Neural cell (in vitro differentiated cells): ENCODE results near the gene RHOH.

Experiments
- CTCF ChIP-seq: fragments of 450-650 bp; IDR thresholded peaks from 2 replicates; pipeline ENCODE4 v1.5.1; 2014; ENCODE audit warnings: antibody characterized with exemption, mild to moderate bottlenecking, moderate library complexity; ENCODE audit not compliant: poor library complexity, severe bottlenecking
- POLR2AphosphoS5 ChIP-seq: IDR thresholded peaks from 2 replicates; pipeline ENCODE4 v1.6.1; 2012
- RAD21 ChIP-seq: fragments of 450-650 bp; conservative IDR thresholded peaks from 2 replicates; pipeline ENCODE4 v1.6.1; 2014; ENCODE audit warnings: antibody characterized with exemption, mild to moderate bottlenecking, moderate library complexity

DNA sequence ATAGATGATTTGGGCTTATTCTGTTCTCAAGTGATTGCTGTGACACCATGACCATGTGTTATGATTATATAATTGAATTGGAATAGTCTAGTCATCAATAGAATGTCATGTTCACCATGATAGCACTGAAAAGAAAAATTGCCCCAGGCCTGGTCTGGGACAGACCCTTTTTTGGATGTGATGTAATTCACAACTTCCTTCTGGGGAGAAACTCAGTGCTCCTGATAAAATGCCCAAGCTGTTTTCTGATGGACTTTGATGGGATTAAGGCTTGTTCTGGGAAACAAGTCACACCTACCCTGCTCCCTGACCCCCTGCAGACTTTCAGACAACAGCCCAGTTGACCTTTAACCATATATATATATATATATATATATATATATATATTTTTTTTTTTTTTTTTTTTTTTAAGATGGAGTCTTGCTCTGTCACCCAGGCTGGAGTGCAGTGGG, 65.3 kb downstream of the RHOH start:
- no peak for TF ChIP-seq POLR2AphosphoS5
- no peak for TF ChIP-seq CTCF
- TF ChIP-seq RAD21, result no peak
